GM11168 (cell line): ENCODE data around the gene PTPN23.

Experiments used
- in situ Hi-C: fragments of 300-500 bp; cut with MboI; formaldehyde crosslinking; loops from one replicate; pipeline ENCODE4 v1.12.0; 2022; ENCODE audit warnings: low sequenced_read_pairs; ENCODE audit not compliant: unreplicated experiment

Gene PTPN23

GRCh38 chr3:47404955-47405790, 24.4 kb downstream of the PTPN23 start:
- in situ Hi-C loops = no loop called here

GRCh38 chr3:47405820-47406761, 25.3 kb downstream of the PTPN23 start:
- in situ Hi-C loops = no loop called here

- in situ Hi-C loops = no loop called here
Observed at GRCh38 chr3:47406762-47407149, 25.9 kb downstream of the PTPN23 start.

- in situ Hi-C loops = no loop called here
Observed at GRCh38 chr3:47407237-47407636, 26.4 kb downstream of the PTPN23 start.

GRCh38 chr3:47407896-47408838, 27.3 kb downstream of the PTPN23 start:
- in situ Hi-C loops = no loop called here

GRCh38 chr3:47408839-47409229, 28.0 kb downstream of the PTPN23 start:
- in situ Hi-C loops = no loop called here

GRCh38 chr3:47409284-47409683, 28.5 kb downstream of the PTPN23 start:
- in situ Hi-C loops = no loop called here

- in situ Hi-C loops = no loop called here
Observed at GRCh38 chr3:47409688-47410416, 29.0 kb downstream of the PTPN23 start.

- in situ Hi-C loops = no loop called here
Observed at GRCh38 chr3:47410417-47410720, 29.5 kb downstream of the PTPN23 start.

- in situ Hi-C loops = no loop called here
Observed at GRCh38 chr3:47410801-47411646, 30.2 kb downstream of the PTPN23 start.

GRCh38 chr3:47411696-47412452, 31.1 kb downstream of the PTPN23 start:
- in situ Hi-C loops = no loop called here

- in situ Hi-C loops = no loop called here
Observed at GRCh38 chr3:47412453-47412756, 31.6 kb downstream of the PTPN23 start.

GRCh38 chr3:47412842-47413520, 32.2 kb downstream of the PTPN23 start:
- in situ Hi-C loops = no loop called here

GRCh38 chr3:47413751-47414150, 32.9 kb downstream of the PTPN23 start:
- in situ Hi-C loops = no loop called here

GRCh38 chr3:47414161-47414564, 33.3 kb downstream of the PTPN23 start:
- in situ Hi-C loops = no loop called here

GRCh38 chr3:47414666-47415587, 34.1 kb downstream of the PTPN23 start:
- in situ Hi-C loops = no loop called here

- in situ Hi-C loops = no loop called here
Observed at GRCh38 chr3:47416041-47416440, 35.2 kb downstream of the PTPN23 start.
